Measurements from ENCODE around the gene CPEB4. TPM values are rescaled to one million over a fixed set of nuclear protein-coding genes. Genes with fewer than 3 reads are reported as not detected.

The CPEB4 gene
- total and polyA plus RNA-seq, 9 of the 15 experiments (the other 6 are each of a cell fraction or from before 2014, with no cell fraction given) = 7.4 to 21.3 (median 12.4) TPM

DNA sequence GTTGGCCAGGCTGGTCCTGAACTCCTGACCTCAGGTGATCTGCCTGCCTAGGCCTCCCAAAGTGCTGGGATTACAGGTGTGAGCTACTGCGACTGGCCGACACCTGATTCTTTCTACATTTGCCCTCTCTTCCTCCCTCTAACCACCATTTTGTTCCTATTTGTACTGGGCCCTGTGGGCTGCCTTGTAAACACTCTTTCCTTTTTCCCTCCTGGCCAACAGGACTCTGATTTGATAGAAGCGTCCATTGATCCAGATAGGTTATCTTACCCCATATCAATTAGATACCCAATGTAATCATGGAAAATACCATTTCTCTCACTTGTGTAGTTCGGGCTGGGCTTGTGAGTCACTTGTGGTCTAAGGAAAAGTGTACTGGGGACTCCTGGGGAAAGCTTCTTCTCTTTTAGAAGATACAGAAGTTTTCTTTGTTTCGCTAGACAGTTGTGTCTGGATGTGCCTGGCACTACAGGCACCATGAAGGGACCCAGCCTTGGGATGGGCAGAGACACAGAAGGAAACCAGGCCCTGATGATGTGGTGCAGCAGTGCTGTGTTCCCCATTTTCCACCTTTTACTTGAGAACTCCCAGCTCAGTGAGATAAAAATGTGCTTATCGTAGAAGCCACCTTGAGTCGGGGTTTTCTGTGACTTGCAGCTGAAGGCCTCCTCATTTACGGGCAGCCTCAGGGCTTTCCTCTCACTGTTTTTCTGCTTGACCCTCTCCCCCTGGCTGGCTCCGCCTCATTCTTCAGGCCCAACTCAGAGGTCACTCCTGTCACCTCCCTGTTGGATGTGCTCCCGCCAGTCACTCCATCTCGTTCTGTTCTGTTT lies 32.8 kb upstream of the CPEB4 start (continued):
- TF ChIP-seq FOXK2 (conservative IDR thresholded peaks at IDR 0.05 in 1 of 2, IDR thresholded peaks at IDR 0.05 in 1 of 2; ENCODE audit: low read depth in 2 of 2) (peak; percentile 51 to 66; a peak in 3 of 4 replicates), KAT2B (IDR thresholded peaks at IDR 0.05; ENCODE audit: low read depth, low read length) (no peak), MBD2 (IDR thresholded peaks at IDR 0.05; ENCODE audit: borderline replicate concordance, low read depth) (peak; percentile 80), GATAD2A (IDR thresholded peaks at IDR 0.05) (no peak; the same call in 1 of the 2 replicates), OTX1 (CRISPR knock-in tag; IDR thresholded peaks at IDR 0.05) (no peak), ZBTB1 (CRISPR knock-in tag; IDR thresholded peaks at IDR 0.05; ENCODE audit: borderline replicate concordance, low read depth) (no peak), LARP7 (IDR thresholded peaks at IDR 0.05) (no peak), NUFIP1 (IDR thresholded peaks at IDR 0.05; ENCODE audit: partially characterized antibody) (peak; percentile 39), ZNF57 (CRISPR knock-in tag; IDR thresholded peaks at IDR 0.05) (no peak), POLR2B (IDR thresholded peaks at IDR 0.05; ENCODE audit: low read depth, partially characterized antibody) (no peak), ZNF644 (tag; IDR thresholded peaks at IDR 0.05; ENCODE audit: low read depth) (peak; percentile 82; the same call in 1 of the 2 replicates), TAL1 (IDR thresholded peaks at IDR 0.05) (peak; percentile 95), BDP1 (IDR thresholded peaks at IDR 0.05; ENCODE audit: insufficient read depth, insufficient read length) (no peak), ILF3 (IDR thresholded peaks at IDR 0.05; ENCODE audit: borderline replicate concordance) (0 out of 2 replicates have a peak, but pooled peaks have one; percentile 38), ARID2 (IDR thresholded peaks at IDR 0.05) (no peak), FUS (optimal IDR thresholded peaks at IDR 0.05; ENCODE audit: low read depth, low read length) (no peak), JUNB (CRISPR knock-in tag; conservative IDR thresholded peaks at IDR 0.05) (no peak), KHSRP (IDR thresholded peaks at IDR 0.05) (no peak), BCL6 (CRISPR knock-in tag; IDR thresholded peaks at IDR 0.05) (no peak), CCNT2 (IDR thresholded peaks at IDR 0.05; ENCODE audit: borderline replicate concordance, extremely low read depth, insufficient read length, low read depth, low read length) (peak; percentile 97), RFX5 (IDR thresholded peaks at IDR 0.05; ENCODE audit: low read depth, low read length) (no peak)
- TF ChIP-seq, protein P1, sequence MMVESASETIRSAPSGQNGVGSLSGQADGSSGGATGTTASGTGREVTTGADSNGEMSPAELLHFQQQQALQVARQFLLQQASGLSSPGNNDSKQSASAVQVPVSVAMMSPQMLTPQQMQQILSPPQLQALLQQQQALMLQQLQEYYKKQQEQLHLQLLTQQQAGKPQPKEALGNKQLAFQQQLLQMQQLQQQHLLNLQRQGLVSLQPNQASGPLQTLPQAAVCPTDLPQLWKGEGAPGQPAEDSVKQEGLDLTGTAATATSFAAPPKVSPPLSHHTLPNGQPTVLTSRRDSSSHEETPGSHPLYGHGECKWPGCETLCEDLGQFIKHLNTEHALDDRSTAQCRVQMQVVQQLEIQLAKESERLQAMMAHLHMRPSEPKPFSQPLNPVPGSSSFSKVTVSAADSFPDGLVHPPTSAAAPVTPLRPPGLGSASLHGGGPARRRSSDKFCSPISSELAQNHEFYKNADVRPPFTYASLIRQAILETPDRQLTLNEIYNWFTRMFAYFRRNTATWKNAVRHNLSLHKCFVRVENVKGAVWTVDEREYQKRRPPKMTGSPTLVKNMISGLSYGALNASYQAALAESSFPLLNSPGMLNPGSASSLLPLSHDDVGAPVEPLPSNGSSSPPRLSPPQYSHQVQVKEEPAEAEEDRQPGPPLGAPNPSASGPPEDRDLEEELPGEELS (CRISPR knock-in tag; IDR thresholded peaks at IDR 0.05; ENCODE audit: borderline replicate concordance) = no peak
- TF ChIP-seq, protein P2, sequence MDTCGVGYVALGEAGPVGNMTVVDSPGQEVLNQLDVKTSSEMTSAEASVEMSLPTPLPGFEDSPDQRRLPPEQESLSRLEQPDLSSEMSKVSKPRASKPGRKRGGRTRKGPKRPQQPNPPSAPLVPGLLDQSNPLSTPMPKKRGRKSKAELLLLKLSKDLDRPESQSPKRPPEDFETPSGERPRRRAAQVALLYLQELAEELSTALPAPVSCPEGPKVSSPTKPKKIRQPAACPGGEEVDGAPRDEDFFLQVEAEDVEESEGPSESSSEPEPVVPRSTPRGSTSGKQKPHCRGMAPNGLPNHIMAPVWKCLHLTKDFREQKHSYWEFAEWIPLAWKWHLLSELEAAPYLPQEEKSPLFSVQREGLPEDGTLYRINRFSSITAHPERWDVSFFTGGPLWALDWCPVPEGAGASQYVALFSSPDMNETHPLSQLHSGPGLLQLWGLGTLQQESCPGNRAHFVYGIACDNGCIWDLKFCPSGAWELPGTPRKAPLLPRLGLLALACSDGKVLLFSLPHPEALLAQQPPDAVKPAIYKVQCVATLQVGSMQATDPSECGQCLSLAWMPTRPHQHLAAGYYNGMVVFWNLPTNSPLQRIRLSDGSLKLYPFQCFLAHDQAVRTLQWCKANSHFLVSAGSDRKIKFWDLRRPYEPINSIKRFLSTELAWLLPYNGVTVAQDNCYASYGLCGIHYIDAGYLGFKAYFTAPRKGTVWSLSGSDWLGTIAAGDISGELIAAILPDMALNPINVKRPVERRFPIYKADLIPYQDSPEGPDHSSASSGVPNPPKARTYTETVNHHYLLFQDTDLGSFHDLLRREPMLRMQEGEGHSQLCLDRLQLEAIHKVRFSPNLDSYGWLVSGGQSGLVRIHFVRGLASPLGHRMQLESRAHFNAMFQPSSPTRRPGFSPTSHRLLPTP (IDR thresholded peaks at IDR 0.05; ENCODE audit: borderline replicate concordance, extremely low read depth, insufficient read length) = no peak
- TF ChIP-seq, protein P3, sequence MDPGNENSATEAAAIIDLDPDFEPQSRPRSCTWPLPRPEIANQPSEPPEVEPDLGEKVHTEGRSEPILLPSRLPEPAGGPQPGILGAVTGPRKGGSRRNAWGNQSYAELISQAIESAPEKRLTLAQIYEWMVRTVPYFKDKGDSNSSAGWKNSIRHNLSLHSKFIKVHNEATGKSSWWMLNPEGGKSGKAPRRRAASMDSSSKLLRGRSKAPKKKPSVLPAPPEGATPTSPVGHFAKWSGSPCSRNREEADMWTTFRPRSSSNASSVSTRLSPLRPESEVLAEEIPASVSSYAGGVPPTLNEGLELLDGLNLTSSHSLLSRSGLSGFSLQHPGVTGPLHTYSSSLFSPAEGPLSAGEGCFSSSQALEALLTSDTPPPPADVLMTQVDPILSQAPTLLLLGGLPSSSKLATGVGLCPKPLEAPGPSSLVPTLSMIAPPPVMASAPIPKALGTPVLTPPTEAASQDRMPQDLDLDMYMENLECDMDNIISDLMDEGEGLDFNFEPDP (CRISPR knock-in tag; IDR thresholded peaks at IDR 0.05) = no peak
